SH-SY5Y (cell line): Measurements from ENCODE around the gene IL1RAPL2.

Experiments
- GATA2 ChIP-seq: IDR thresholded peaks from 2 replicates; pipeline ENCODE4 v1.6.1; 2011; ENCODE audit warnings: mild to moderate bottlenecking, low read depth, low read length
- GATA3 ChIP-seq: IDR thresholded peaks from 2 replicates; pipeline ENCODE4 v1.6.1; 2011; ENCODE audit warnings: low read depth, mild to moderate bottlenecking, low read length, moderate library complexity

Gene IL1RAPL2

DNA sequence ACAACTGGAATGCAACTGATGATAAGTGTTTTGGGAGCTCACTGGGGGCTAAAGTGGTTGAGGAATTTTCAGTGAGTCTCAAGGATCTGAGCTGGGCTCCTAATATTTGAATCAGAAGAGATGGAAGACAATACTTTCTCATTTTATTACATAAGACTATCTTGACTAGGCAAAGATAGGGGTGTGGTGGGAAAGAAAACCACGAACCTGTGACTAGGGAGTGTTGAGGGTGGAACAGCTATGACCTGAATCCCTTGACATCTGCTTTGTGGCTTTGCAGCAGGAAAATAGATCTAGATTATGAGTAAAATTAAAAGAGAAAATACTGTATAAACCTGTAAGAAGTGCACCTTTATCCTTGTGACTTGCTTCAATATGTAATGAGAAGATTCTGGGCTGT is 949.6 kb downstream of the IL1RAPL2 start:
- TF ChIP-seq GATA2: no peak
- no peak for TF ChIP-seq GATA3

DNA sequence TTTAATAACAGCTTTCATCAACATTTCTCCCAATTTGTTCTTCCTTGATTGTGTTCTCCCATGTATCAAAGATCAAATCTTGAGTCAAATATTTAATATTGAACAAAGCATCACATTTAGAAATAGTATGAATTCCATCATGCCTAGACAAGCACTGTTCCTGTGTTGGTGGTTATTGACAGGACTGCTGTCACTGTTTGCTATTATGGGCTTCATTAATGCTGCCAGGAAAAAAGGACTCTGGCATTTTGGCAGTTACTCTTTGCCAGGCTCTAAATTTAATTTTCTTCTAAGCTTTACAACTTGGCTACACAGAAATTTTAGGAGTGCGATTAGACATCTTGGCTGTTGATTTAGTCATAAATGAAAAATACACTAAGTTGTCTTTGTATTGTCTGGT is 960.4 kb downstream of the IL1RAPL2 start:
- no peak for TF ChIP-seq GATA2
- no peak for TF ChIP-seq GATA3

DNA sequence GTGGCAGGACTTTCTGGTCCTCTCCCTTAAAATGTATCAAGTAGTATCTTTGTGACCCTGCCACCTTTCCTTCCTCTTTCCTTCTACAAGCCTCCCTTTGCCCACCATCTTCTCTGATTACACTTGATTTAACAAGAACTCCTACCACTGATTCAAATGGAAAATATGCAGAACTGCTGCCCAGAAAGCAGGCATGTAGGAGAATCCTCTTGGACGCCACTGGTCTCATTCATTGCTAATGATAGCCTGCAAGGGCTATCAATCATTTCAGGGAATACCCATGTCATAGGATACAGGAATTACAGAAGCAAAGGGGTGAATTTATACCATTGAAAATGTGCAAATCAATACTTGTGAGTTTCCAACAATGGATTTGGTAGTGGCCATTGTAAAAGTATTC is 961.8 kb downstream of the IL1RAPL2 start:
- TF ChIP-seq GATA2: no peak
- TF ChIP-seq GATA3: no peak

DNA sequence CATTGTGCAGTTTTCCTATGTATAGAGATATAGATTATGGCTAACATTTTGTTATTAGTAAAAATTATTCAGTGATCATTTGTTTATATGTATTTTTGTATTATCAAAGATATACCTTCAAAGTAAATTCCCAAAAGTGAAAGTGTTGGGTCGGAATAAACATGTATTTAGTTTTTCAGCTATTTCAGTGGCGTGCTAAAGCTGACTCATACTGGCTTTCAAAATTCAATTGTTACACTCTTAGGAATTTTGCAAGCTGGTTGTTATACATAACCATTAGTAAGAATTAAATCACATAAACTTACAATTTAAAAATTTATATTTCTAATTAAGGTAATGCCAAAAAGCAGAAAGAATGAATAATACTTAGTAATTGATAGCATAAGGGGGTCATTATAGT is 968.0 kb downstream of the IL1RAPL2 start:
- no peak for TF ChIP-seq GATA3
- TF ChIP-seq GATA2: no peak

DNA sequence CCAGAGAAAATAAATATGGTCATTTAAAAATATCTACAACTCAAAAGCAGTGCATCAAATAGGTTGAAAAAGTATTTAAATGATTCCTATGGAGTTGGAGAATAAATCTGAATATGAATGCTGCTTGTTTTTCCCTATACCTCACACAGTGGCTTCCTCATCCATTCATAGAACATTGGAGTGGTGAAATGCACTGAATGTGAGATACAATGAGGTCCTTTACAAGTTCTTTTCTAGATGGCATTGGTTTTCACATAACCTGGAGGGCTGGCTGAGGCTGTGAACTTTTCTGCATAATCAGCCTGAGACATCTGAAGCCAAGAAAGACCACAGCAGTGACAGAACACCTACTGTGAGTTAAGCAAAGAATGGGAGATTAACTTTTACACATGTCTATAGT is 977.3 kb downstream of the IL1RAPL2 start:
- TF ChIP-seq GATA2 (no peak), GATA3 (no peak)

DNA sequence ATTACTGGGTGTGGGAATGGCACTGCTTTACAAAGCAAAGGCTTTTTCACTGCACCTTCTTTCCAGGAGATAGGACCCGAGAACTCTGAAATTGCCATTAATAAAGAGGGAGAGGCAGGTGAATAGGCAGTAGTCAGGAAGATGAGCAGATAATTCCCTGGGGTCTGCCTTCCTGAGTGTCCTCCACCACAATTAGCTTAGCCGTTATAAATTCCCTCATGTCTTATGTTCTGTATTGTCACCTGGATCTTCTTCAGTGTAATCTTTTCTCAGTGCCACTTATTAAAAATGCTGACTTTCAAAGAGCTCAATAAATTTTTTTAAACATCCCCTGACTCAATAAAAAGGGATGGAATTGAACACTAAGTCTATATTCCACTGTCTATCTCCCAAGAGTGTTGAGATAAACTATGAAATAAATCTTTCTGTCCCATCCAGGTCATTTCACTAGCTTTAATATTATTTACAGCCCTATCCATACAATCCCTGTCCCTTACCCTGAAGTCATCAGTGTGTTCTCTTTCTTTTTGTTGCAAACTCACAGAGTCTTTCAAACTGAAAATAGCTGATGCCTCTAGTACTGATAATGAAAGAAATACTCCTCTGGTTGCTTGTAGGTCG is 984.2 kb downstream of the IL1RAPL2 start:
- no peak for TF ChIP-seq GATA3
- TF ChIP-seq GATA2: no peak

DNA sequence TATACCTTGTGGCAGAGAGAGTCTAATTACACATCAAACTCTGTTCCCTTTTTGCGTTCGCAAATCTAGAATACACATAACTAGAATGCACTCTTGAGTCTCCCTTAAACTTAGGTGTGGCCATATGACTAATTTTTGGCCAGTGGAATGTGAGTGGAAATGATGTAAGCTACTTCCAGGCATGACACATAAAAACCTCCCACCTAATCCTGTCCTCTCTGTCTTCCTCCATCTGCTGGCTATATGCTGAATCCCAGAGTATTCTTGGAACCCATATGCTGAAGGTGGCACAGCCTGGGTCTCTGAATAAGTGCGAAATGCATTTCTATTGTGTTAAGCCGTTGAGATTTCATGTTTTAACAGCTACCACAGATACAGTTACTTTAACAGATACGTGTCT is 986.4 kb downstream of the IL1RAPL2 start:
- TF ChIP-seq GATA2 (no peak), GATA3 (no peak)

DNA sequence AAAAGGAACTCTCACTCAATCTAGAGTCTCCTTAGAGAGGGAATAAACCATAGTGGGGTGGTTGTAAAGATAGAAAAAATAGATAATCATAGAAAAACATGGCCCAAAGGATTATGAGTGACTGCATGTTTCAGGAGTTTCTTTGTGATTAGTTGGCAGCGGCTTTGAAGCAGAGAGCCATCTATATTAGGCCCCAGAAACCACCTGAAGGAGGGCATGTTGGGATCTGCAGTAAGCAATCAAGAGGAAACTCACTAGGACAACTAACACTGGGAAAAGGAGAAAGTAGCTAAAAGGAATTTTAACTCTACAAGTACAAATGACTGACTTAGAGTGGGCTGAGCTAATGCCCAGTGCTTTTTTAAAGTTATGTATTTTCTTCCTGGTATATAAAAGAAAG is 987.1 kb downstream of the IL1RAPL2 start:
- TF ChIP-seq GATA2: no peak
- TF ChIP-seq GATA3: no peak

DNA sequence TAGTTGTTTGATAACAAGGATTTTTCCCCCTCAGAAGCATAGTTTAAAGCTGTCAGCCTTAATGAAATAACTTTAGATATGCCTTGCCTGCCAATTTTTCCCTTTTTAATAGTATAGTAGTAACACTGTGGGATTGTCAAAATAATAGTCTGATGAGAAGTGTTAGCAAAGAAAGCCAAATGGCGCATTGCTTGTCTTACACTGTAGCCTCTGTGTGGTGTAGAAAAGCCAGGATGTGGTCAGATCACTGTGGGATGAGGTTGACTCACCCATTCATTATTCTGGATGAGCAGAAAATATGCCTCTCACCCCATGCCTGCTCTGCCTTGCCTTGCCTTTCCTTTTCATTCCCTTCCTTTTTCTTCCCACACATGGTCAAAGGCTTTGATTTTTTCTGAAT is 998.5 kb downstream of the IL1RAPL2 start:
- no peak for TF ChIP-seq GATA3
- TF ChIP-seq GATA2: no peak

DNA sequence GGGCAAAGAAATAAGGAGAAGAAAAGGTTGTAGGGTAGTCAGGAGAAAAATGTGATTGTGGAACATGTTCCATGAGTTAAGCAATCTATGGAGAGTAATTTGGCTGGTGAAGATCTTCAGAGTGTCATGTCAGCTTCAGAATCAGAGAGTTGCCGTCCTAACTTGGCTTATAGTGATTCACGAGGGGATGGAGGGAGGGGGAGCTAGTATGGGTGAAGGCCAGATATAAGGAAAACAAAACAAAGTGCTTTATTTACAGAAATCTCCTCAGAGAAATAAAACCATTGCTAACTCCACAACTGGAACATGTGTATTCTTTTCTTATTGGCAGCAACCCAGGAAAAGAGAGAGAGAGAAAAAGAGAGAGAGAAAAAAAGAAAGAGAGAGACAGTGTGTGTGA is 999.9 kb downstream of the IL1RAPL2 start:
- no peak for TF ChIP-seq GATA2

DNA sequence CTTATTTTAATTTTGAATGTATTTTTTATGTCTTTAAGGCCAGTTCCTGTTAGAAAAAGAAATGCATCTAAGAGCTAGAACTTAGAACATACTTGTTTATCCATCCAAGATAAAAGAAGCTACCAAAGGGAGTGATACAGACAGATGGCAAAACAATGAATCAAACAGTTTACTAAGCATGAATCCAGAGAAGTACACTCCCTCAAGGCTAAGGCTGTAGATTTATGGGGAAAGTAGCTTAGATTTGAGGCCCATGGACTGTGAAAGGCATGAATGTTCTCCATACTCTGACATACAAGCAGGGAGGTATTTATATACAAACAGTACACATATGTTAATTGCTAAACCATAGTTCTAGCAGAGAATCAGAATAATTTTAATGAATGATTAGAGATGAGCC is 1001.1 kb downstream of the IL1RAPL2 start:
- TF ChIP-seq GATA3: no peak
- TF ChIP-seq GATA2: no peak

DNA sequence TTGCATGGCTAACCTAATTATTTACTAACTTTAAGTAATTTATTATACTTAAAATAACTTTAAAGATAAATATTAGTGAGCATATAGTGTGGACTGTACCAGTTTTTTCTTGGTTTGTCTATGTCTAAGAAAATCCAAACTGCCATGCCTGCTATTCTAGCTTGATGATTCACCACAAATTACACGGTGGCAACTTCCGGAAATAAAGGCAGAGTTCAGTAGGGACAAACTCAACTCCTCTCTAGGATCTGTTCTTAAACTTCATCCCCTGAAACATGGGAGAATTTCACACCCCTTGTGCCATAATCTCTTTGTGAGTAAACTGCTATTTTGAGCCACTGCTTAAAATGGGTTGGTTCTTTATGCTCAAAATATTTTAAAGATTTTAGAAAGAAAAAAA is 1042.7 kb downstream of the IL1RAPL2 start:
- TF ChIP-seq GATA3 (no peak), GATA2 (no peak)

DNA sequence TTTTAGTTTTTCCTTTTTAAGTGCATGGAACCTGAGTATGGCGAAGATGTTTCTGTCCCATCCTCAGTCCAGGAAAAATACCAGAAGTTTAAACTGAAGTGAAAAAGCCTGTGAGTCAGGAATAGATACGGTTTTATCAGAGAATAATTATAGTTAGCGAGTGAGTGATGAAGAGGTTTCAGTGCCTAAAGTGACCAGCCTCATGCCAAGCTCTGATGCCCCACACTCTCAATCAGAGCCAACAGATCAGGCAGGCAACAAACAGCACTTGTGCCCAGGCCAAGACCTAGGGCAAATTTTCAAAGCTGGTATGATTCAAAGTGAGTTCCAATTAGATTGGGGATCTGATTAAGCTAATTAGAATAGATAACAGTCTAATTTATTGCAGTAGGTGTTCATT is 1043.5 kb downstream of the IL1RAPL2 start:
- TF ChIP-seq GATA2 (peak; percentile 47; the same call in 1 of the 2 replicates), GATA3 (no peak)

DNA sequence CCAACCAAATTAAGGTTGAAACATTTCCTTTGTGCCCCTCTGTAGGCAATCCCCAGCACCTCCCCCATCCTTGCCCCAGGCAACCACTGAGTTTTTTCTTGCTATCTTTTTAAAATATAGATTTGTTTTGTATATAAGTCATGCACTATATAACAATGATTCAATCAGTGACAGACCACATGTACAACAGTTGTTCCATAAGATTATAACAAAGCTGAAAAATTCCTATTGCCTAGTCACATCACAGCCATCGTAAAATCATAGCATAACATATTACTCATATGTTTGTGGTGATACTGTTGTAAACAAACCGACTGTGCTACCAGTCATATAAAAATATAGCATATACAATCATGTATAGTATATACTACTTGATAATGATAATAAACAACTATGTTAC is 1044.4 kb downstream of the IL1RAPL2 start:
- TF ChIP-seq GATA3: no peak
- TF ChIP-seq GATA2: no peak

DNA sequence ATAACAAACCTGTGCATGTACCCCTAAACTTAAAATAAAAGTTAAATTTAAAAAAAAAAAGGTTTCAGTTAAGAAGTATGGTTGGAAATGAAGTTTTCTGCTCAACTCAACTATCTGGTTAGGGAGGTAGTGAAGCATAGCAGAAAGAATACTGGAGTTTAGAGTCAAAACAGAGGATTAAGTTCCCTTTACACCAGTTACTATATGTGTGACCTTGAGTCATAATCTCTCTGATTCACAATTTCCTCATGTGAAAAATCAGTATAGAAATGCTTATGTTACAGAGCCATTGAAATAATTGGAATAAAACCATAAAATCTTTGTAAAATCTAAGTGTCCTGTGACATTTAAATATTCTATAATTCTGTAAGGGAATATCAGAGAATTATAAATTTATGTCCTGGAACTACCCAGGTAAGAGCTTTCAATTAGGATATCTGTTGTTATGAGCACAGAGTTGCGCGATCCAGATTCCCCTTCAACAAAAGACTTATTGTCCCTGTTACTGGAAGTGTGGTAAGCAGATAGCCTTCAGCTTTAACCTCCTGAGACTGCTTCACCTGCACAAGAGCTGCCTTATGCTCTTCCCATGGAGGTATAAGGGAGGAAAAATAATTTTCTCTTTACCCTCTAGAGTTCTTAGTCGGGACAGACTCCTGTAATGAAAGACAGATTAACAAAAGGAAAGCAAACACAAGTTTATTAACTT is 1052.5 kb downstream of the IL1RAPL2 start:
- TF ChIP-seq GATA3 (no peak), GATA2 (no peak)
